Keratinocyte (primary cell): ENCODE results near the gene ADAM12. TPM values are rescaled to one million over a fixed set of nuclear protein-coding genes. Genes with fewer than 3 reads are reported as not detected.

ENCODE experiments used
- DNase-seq: peaks from one replicate; pipeline ENCODE4 v3.0.0-alpha.2; 2011; ENCODE audit warnings: low read depth, missing footprints, low spot score
- FAIRE-seq: peaks from 2 replicates; lab custom pipeline; 2011; peaks lifted over from hg19 to GRCh38; lab: Jason Lieb, UNC
- H2AFZ ChIP-seq: 2 replicates; pipeline ENCODE4 v1.6.0; 2012; ENCODE audit warnings: low read length, control low read depth, inconsistent platforms; ENCODE audit not compliant: control insufficient read depth
- H3K27ac ChIP-seq: 2 replicates; pipeline ENCODE4 v1.5.1; 2011; ENCODE audit warnings: low read length; ENCODE audit not compliant: control insufficient read depth, insufficient read depth
- H3K27me3 ChIP-seq: 3 replicates; pipeline ENCODE4 v1.6.0; 2011; ENCODE audit warnings: low read length; ENCODE audit not compliant: control insufficient read depth, insufficient read depth; ENCODE audit errors: extremely low read depth
- H3K36me3 ChIP-seq, 2 experiments: 2 replicates in 1 of 2; 3 replicates in 1 of 2; pipeline ENCODE4 v1.5.1; 2011; ENCODE audit warnings: low read length in 2 of 2, mild to moderate bottlenecking in 1 of 2; ENCODE audit not compliant: control insufficient read depth in 2 of 2, insufficient read depth in 2 of 2; ENCODE audit errors: extremely low read depth in 1 of 2
- H3K4me1 ChIP-seq: 3 replicates; pipeline ENCODE4 v1.5.1; 2011; ENCODE audit warnings: low read length; ENCODE audit not compliant: control insufficient read depth, insufficient read depth; ENCODE audit errors: extremely low read depth
- H3K4me2 ChIP-seq: 3 replicates; pipeline ENCODE4 v1.6.0; 2011; ENCODE audit warnings: low read depth, low read length; ENCODE audit not compliant: control insufficient read depth, insufficient read depth; ENCODE audit errors: extremely low read depth
- H3K4me3 ChIP-seq, 3 experiments: fragments of 200-600 bp in 1 of 3; sonication (generic) in 1 of 3; 2 replicates in 2 of 3; 3 replicates in 1 of 3; pipeline ENCODE4 v1.5.1; 2011 to 2016; ENCODE audit warnings: low read length in 3 of 3, mild to moderate bottlenecking in 3 of 3, control low read depth in 2 of 3, inconsistent platforms in 1 of 3, low read depth in 1 of 3, mixed read lengths in 1 of 3, mixed run types in 1 of 3, moderate library complexity in 1 of 3; ENCODE audit not compliant: control insufficient read depth in 2 of 3, insufficient read depth in 2 of 3; ENCODE audit errors: extremely low read depth in 1 of 3
- H3K79me2 ChIP-seq: 2 replicates; pipeline ENCODE4 v1.6.0; 2012; ENCODE audit warnings: low read length; ENCODE audit not compliant: control insufficient read depth, insufficient read depth
- H3K9ac ChIP-seq: 3 replicates; pipeline ENCODE4 v1.6.0; 2011; ENCODE audit warnings: low read length; ENCODE audit not compliant: control insufficient read depth, insufficient read depth; ENCODE audit errors: extremely low read depth
- H3K9me1 ChIP-seq: 3 replicates; pipeline ENCODE4 v1.6.0; 2011; ENCODE audit warnings: low read length; ENCODE audit not compliant: control insufficient read depth, insufficient read depth; ENCODE audit errors: extremely low read depth
- H3K9me3 ChIP-seq: 2 replicates; pipeline ENCODE4 v1.5.1; 2012; ENCODE audit warnings: low read depth, low read length; ENCODE audit not compliant: control insufficient read depth
- H4K20me1 ChIP-seq: 3 replicates; pipeline ENCODE4 v1.6.0; 2011; ENCODE audit warnings: low read length; ENCODE audit not compliant: control insufficient read depth, insufficient read depth; ENCODE audit errors: extremely low read depth
- EZH2 ChIP-seq: IDR thresholded peaks from one replicate; pipeline ENCODE4 v1.6.1; 2012; ENCODE audit warnings: inconsistent platforms, mild to moderate bottlenecking, low read length, moderate library complexity
- dilution Hi-C: fragments of 300-500 bp; cut with MboI; formaldehyde crosslinking; loops from one replicate; pipeline ENCODE4 v1.7.0; 2020; ENCODE audit warnings: low sequenced_read_pairs; ENCODE audit not compliant: extremely low pct_ligation_motif_present
- polyA plus RNA-seq, 5 experiments: library from polyadenylated mRNA; depleted of rRNA in 3 of 5; stranded (reverse) in 3 of 5; stranded (forward) in 1 of 5; unstranded in 1 of 5; fragments of >200 nt; gene quantifications; 1 replicate in 1 of 5; 2 replicates in 3 of 5; 3 replicates in 1 of 5; pipeline versions ENCODE4 v1.2.1 to v1.2.3, GENCODE V29; 2011 to 2012; ENCODE audit warnings: missing spikeins in 2 of 5, low read depth in 1 of 5, low replicate concordance in 1 of 5
- TF ChIP-seq, protein P1 (sequence below), 3 experiments: IDR thresholded peaks in 1 of 3; conservative IDR thresholded peaks in 1 of 3; optimal IDR thresholded peaks in 1 of 3; 2 replicates in 2 of 3; 3 replicates in 1 of 3; pipeline versions ENCODE3 to v1.5.1; 2011; ENCODE audit warnings: low read length in 3 of 3, mild to moderate bottlenecking in 3 of 3, moderate library complexity in 2 of 3, control low read depth in 1 of 3, inconsistent platforms in 1 of 3; ENCODE audit not compliant: insufficient read depth in 2 of 3; ENCODE audit errors: extremely low read depth in 1 of 3

The ADAM12 gene
- polyA plus RNA-seq, 1 donor (not counting 4 experiments of a cell fraction or from before 2014, with no cell fraction given): 0.07 TPM

DNA sequence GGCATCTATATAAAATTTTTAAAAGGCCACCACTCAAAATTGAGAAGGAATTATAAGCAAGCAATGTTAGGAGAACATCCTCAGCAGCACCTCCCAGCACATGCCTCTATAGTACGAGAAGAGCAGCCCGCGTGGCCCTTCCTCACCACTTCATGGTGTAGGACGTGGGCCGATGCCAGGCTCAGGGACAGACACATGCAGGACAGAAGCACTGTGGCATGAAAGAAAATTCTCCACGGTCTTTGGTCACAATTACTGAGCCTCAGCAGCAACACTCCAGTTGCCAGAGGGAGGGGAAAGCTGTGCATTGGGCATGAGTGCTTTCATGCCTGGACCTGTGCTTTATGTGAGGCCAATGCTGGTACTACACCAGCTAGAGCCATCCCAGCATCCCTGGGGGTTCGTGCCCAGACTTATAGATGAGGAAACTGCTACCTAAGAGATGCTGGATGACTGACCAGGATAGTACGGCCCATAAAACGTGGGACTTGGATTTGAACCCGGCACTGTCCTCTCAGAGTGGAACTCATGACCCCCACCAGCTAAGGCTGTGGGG is 164.7 kb downstream of the ADAM12 start:
- H3K79me2 ChIP-seq: no peaks in the 10 kb centered on the region
- DNase-seq (no peak), FAIRE-seq (no peak)
- H3K4me2 ChIP-seq: no peak overlapping the region
- no peak overlapping the region for H2AFZ ChIP-seq
- dilution Hi-C loops: no loop called here
- no peaks in the 10 kb centered on the region for H3K36me3 ChIP-seq
- H3K27me3 ChIP-seq: no peaks in the 10 kb centered on the region
- no peaks in the 10 kb centered on the region for H4K20me1 ChIP-seq
- TF ChIP-seq EZH2: no peak
- TF ChIP-seq, protein P1, sequence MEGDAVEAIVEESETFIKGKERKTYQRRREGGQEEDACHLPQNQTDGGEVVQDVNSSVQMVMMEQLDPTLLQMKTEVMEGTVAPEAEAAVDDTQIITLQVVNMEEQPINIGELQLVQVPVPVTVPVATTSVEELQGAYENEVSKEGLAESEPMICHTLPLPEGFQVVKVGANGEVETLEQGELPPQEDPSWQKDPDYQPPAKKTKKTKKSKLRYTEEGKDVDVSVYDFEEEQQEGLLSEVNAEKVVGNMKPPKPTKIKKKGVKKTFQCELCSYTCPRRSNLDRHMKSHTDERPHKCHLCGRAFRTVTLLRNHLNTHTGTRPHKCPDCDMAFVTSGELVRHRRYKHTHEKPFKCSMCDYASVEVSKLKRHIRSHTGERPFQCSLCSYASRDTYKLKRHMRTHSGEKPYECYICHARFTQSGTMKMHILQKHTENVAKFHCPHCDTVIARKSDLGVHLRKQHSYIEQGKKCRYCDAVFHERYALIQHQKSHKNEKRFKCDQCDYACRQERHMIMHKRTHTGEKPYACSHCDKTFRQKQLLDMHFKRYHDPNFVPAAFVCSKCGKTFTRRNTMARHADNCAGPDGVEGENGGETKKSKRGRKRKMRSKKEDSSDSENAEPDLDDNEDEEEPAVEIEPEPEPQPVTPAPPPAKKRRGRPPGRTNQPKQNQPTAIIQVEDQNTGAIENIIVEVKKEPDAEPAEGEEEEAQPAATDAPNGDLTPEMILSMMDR (optimal IDR thresholded peaks at IDR 0.05 in 1 of 3, IDR thresholded peaks at IDR 0.05 in 1 of 3, conservative IDR thresholded peaks at IDR 0.05 in 1 of 3; ENCODE audit: extremely low read depth in 1 of 3, insufficient read depth in 2 of 3, low read length in 3 of 3): peak in 1 of 3 experiments; percentile 25
- H3K27ac ChIP-seq: no peak overlapping the region
- no peak overlapping the region for H3K9ac ChIP-seq
- H3K9me3 ChIP-seq: no peaks in the 10 kb centered on the region
- H3K4me3 ChIP-seq: no peak overlapping the region
- no peaks in the 10 kb centered on the region for H3K9me1 ChIP-seq
- H3K4me1 ChIP-seq: peaks cover 9% of the 10 kb centered on the region

DNA sequence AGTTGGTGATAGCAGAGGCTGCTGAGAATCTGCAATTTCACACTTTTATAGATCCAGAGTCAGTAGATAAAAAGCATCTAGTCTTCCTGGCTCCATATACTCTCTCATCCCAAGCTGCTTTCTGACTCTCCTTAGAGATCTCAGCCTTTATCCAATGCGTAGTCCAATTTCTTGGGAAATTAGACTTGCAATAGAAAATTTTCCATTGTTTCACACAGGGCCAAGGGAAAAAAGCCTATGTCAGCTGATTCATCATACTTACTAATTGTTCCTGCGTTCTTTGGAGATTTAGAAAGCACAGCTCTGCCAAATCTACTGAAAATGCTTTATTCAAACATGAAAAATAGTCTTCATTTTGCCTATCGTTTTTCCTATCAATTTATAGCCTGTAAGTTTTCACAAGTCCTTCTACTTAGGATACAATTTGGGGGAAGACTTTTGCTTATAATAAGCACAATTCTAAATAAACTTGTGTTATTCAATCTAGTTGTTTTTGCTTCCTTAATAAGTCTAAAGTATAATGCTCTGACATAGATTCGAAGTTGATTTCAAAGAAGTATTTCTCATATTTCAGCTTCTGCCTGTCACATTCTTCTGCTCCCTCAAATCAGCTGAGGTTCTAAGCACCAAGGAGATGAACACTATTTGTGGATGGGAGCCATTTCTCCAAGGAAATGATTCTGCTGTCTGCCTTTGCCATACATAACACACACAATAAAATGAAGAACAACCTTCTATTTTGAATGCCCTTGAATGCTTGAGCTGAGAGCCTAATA is 165.4 kb downstream of the ADAM12 start:
- dilution Hi-C loops: no loop called here
- Histone ChIP-seq H3K9me3 (no peaks in the 10 kb centered on the region), H3K27me3 (no peaks in the 10 kb centered on the region), H3K9me1 (no peaks in the 10 kb centered on the region), H3K27ac (no peak overlapping the region), H3K4me2 (no peak overlapping the region), H3K36me3 (no peaks in the 10 kb centered on the region), H4K20me1 (no peaks in the 10 kb centered on the region), H2AFZ (no peak overlapping the region), H3K4me1 (peaks cover 7% of the 10 kb centered on the region), H3K4me3 (no peak overlapping the region), H3K79me2 (no peaks in the 10 kb centered on the region), H3K9ac (no peak overlapping the region)
- TF ChIP-seq EZH2: no peak
- DNase-seq: no peak
- no peak for FAIRE-seq
